Measurements from ENCODE around the gene TAPT1.
"Not testable (repeated sequence)": the region's sequence is repeated elsewhere in the genome, so short reads cannot be mapped to it uniquely, and the experiment has no call there.

TAPT1 gene

DNA sequence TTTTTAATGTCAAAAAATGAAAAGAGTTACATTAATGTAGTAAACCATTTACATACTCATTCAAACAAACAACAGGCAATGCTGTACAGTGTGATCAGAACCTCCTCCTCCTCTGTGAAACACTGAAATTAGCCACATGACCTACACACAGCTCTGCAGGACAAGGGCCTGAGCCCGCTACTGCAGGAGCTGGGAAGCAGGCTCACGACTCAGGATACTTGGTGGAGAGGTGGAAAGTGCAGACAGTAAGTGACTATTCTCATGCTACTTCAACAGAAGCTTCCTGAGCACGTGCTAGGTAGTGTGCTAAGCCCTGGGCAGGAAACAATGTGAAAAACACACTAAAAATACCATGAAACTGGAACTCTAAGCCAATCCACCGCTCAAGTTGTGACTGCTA is 56.8 kb downstream of the TAPT1 start:
- no peak for DNase-seq (ENCODE audit: low spot score)

- no peak for DNase-seq (ENCODE audit: low spot score)
These were observed 57.4 kb downstream of the TAPT1 start for GRCh38 chr4:16168710-16169388.

- no peak for DNase-seq (ENCODE audit: low spot score)
These were observed 58.1 kb downstream of the TAPT1 start for GRCh38 chr4:16168144-16168543.

GRCh38 chr4:16165931-16166330 is 60.3 kb downstream of the TAPT1 start:
- no peak for DNase-seq (ENCODE audit: low spot score)

- no peak for DNase-seq (ENCODE audit: low spot score)
These were observed 63.4 kb downstream of the TAPT1 start for GRCh38 chr4:16162891-16163290.

- no peak for DNase-seq (ENCODE audit: low spot score)
These were observed 64.3 kb downstream of the TAPT1 start for GRCh38 chr4:16161851-16162408.

DNA sequence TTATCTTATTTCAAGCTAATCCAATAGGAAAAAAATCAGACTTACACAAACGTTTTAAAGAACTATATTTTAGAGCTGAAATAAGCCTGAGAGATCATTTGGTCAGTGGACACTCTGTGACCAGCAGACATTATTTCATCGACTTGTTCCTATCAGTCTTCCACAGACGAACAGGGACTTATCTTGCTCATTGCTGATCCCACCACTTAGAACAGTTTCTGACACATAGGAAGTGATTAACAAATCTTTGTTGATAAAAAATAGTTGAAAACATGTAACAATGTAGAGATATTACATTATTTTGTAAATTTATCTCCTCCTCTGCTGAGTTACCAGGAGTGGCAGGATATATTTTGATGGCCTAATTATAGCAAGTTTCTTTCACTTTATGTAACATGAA is 65.8 kb downstream of the TAPT1 start:
- no peak for DNase-seq (ENCODE audit: low spot score)

- no peak for DNase-seq (ENCODE audit: low spot score)
These were observed 67.0 kb downstream of the TAPT1 start for GRCh38 chr4:16159286-16159685.

DNA sequence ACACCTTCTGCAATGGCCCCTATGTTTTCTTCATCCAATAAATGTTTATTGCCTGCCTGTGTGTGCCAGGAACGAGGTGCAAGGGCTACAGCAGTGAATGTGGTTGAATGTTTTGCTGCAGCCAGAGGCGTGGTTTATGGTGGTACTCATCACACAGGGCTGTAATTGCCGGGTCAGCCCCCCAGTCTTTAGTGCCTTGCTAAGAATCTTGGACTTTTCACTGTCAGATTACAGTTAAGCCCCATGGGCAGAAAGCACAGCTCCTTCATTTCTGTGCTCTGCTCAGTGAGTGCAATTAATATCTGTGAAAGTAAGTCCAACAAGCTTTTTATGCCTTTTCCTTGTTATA is 67.8 kb downstream of the TAPT1 start:
- no peak for DNase-seq (ENCODE audit: low spot score)

DNA sequence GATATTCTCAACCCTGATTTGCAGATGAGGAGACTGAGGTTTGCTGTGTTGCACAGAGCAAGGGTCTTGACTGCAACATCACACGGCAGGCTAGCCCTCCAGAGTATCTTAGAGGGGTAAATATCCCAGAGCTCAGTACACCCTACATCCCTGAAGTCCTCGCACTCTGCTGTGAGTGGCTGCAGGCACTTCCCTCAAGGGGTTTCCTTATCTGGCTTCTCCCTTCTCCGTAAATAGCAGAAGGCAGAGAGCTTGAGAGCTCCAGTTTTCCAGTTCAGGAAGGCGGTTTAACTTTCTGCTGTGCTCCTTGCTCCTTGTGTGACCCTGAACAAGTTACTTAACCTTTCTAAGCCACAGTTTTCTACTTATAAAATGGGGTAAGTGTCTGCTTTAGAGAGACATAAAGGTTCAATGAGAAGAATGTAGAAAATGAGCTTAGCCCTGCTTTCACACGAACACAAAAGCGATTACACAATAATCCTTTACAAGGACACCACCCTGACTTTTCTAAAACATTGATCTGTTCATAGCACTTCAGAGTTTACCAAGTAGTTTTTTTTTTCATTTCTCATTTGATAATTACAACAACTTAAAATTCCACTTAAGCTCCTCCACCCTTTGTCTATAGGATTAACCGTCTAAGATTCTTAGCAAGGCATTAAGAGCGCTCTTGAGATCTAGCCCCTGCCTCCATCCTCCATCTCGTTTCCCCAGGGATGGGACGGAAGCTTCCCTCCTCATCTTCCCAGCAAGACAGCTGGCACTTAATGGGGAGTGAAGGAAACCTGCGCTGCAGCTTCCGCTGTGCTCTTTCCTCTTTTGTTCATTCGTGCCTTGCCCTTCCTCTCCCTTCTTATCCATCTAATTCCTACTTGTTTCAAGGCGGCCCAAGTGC is 68.4 kb downstream of the TAPT1 start:
- no peak for DNase-seq (ENCODE audit: low spot score)

DNA sequence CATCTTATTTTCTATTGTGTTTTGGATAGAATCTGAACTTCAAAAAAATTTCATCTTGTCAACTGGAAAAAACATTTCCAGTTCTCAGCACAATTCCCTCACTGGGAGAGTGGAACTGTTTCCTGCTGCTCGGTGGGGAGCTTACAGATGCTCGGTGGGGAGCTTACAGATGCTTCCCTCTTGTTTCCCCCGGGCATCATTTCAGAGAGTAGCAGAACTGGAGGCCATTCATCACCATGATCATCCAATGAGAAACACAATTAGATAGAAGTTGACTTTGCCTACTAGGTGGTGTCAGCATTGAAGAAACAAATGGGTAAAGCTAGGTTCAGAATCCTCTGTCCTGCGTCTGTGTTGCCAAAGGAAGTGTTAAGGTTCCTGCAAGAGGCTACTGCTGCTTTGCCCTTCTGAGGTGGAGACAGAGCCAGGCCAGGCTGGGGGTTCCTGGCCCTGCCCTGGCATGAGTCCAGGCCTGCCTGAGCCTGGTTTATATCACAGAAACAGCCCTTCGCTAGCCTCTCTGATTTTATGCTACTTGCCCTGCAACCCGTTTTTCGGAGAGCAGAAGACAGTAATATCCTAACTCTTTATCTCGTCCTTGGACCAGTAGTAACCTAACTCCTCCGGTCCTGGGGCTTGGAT is 70.6 kb downstream of the TAPT1 start:
- no peak for DNase-seq (ENCODE audit: low spot score)

DNA sequence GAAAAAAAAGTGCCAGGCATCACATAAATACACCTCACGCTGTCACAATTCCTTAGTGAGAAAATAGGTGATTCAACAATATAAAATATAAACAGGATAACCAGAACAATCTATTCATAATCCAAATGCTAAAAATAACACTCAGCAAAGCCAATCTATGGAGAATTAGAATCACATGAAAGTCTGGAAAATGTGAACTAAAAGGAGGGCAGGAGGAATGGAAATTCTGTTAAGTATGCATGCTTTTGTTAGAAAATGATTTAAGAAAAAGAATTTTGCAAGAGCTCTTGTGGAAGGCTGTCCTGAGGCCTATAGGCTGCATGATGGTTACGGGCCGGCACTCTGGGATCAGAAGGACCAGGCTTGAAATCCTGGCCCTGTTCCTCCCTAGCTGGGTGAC is 71.8 kb downstream of the TAPT1 start:
- DNase-seq (ENCODE audit: low spot score), result no peak

DNA sequence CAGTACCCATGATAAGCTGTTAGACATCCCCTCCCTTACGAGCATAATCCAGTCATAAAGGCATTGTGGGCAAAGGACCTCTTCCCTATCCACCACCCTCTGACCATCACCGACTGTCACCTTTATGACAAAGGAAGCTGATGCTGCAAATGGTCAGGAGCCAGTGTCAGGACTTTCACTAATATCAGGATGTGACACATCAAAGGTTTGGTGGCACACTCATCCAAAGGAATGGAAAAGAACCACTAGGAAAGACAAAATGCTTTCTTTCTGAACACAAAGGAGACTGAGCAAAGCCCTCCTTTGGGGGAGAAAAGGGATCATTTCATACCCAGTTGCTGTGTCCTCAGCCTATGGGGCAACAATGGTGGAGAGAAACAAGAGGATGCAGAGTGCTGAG is 75.6 kb downstream of the TAPT1 start:
- no peak for DNase-seq (ENCODE audit: low spot score)

DNA sequence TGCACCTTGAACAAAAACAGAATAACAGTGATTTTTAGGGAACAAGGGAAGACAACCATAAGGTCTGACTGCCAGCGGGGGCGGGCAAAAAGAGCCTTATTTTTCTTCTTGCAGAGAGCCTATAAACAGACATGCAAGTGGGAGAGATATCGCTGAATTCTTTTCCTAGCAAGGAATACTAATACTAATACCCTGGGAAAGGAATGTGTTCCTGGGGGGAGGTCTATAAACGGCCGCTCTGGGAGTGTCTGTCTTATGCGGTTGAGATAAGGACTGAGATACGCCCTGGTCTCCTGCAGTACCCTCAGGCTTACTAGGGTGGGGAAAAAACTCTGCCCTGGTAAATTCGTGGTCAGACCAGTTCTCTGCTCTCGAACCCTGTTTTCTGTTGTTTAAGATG is 81.4 kb downstream of the TAPT1 start:
- not testable (repeated sequence) for DNase-seq (ENCODE audit: low spot score)

- no peak for DNase-seq (ENCODE audit: low spot score)
These were observed 83.5 kb downstream of the TAPT1 start for GRCh38 chr4:16142598-16143310.

GRCh38 chr4:16140879-16141249 is 85.4 kb downstream of the TAPT1 start:
- no peak for DNase-seq (ENCODE audit: low spot score)

- no peak for DNase-seq (ENCODE audit: low spot score)
These were observed 85.9 kb downstream of the TAPT1 start for GRCh38 chr4:16140231-16140878.

GRCh38 chr4:16139066-16139945 is 87.0 kb downstream of the TAPT1 start:
- no peak for DNase-seq (ENCODE audit: low spot score)

DNA sequence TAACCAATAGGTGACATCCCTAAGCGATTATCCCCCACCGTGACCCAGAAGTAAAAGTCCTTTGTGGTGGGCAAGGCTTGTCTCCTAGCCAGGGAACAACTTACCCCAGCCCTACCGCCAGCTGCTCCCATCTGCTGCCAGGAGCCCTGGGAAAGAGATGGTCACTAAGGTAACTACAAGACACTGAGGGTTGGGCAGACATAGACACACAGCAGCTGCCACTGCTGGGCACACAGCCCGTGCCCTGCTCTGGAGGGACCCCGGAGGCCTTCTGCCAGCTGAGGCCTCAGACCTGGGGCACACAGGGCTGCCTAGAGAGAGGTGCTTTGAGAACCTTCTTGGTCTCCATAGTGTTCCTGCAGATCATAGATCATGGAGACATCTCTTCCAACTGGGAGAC is 89.4 kb downstream of the TAPT1 start:
- no peak for DNase-seq (ENCODE audit: low spot score)

- no peak for DNase-seq (ENCODE audit: low spot score)
These were observed 90.0 kb downstream of the TAPT1 start for GRCh38 chr4:16136311-16136710.

- no peak for DNase-seq (ENCODE audit: low spot score)
These were observed 92.9 kb downstream of the TAPT1 start for GRCh38 chr4:16133406-16133805.
